K562 (cell line): ENCODE results near the gene RETSAT. TPM values are rescaled to one million over a fixed set of nuclear protein-coding genes. Genes with fewer than 3 reads are reported as not detected.
A peak's percentile ranks its signal among the peaks of the same experiment; 100 is the strongest.

Source experiments
- ATAC-seq: fragments of 200-7000 bp; cut with Tn5 transposase; 3 replicates; pipeline ENCODE4 v1.9.1; 2020; ENCODE audit warnings: moderate library complexity
- BruUV-seq: library from RNA; stranded (reverse); fragments of 400-500 nt; replicated peaks from 2 replicates; lab custom pipeline; 2021; lab: Mats Ljungman, UMichigan
- CTCF ChIA-PET: fragments of 300-600 bp; formaldehyde crosslinking; extraction: SDS; loops from one replicate; lab custom pipeline; 2021; ENCODE audit warnings: low intra/inter-chr PET ratio; lab: Yijun Ruan, JAX
- POLR2A ChIA-PET: fragments of 300-600, 350-650 bp; sonication (Branson Sonifier 250); formaldehyde crosslinking; extraction: SDS; loops from one replicate; lab custom pipeline; 2021; ENCODE audit warnings: antibody characterized with exemption, inconsistent platforms; lab: Yijun Ruan, JAX
- DNase-seq, 4 experiments: peaks; one replicate each; pipeline versions ENCODE4 v3.0.0 to v3.0.0-alpha.2; 2011 to 2018; ENCODE audit warnings: low spot score in 3 of 4, mixed read lengths in 3 of 4; ENCODE audit errors: extremely low read depth in 1 of 4
- FAIRE-seq: peaks from 2 replicates; lab custom pipeline; 2011; peaks lifted over from hg19 to GRCh38; lab: Jason Lieb, UNC
- H2AFZ ChIP-seq: 2 replicates; pipeline ENCODE4 v1.6.0; 2011; ENCODE audit warnings: low read depth, low read length, control low read depth, inconsistent platforms
- H3K27ac ChIP-seq: fragments of 200-600 bp; 3 replicates; pipeline ENCODE4 v1.8.0; 2011; ENCODE audit warnings: low read depth, mild to moderate bottlenecking, control low read depth, inconsistent platforms, low read length, moderate library complexity, mixed read lengths; ENCODE audit errors: extremely low read depth
- H3K27me3 ChIP-seq, 2 experiments: fragments of 300-600 bp in 1 of 2; 2 replicates in 1 of 2; 3 replicates in 1 of 2; pipeline versions ENCODE4 v1.6.0 to v1.8.0; 2011; ENCODE audit warnings: inconsistent platforms in 2 of 2, low read length in 2 of 2, mild to moderate bottlenecking in 1 of 2, mixed read lengths in 1 of 2, moderate library complexity in 1 of 2; ENCODE audit not compliant: control insufficient read depth in 2 of 2, insufficient read depth in 2 of 2
- H3K36me3 ChIP-seq: fragments of 300-600 bp; 3 replicates; pipeline ENCODE4 v1.8.0; 2011; ENCODE audit warnings: mild to moderate bottlenecking, low read length, inconsistent platforms; ENCODE audit not compliant: control insufficient read depth, insufficient read depth
- H3K4me1 ChIP-seq, 2 experiments: fragments of 200-600 bp in 1 of 2; replicated peaks in 1 of 2; 2 replicates in 1 of 2; 3 replicates in 1 of 2; pipeline versions ENCODE4 v1.5.1 to v1.8.0; 2011; ENCODE audit warnings: inconsistent platforms in 2 of 2, low read length in 2 of 2, mild to moderate bottlenecking in 1 of 2, mixed read lengths in 1 of 2, moderate library complexity in 1 of 2; ENCODE audit not compliant: control insufficient read depth in 2 of 2, insufficient read depth in 2 of 2
- H3K4me2 ChIP-seq: 2 replicates; pipeline ENCODE4 v1.6.1; 2011; ENCODE audit warnings: low read length, control low read depth, inconsistent platforms, mixed read lengths; ENCODE audit not compliant: insufficient read depth
- H3K4me3 ChIP-seq: fragments of 200-600 bp; sonication (generic), shearing (Covaris generic); 2 replicates; pipeline ENCODE4 v1.5.1; 2016; ENCODE audit warnings: control low read depth, inconsistent platforms
- H3K79me2 ChIP-seq: fragments of 200-600 bp; 3 replicates; pipeline ENCODE4 v1.8.0; 2011; ENCODE audit warnings: low read length, inconsistent platforms; ENCODE audit not compliant: control insufficient read depth, insufficient read depth
- H3K9ac ChIP-seq, 2 experiments: 2 replicates each; pipeline versions ENCODE4 v1.6.0 to v1.6.1; 2011; ENCODE audit warnings: low read depth in 2 of 2, low read length in 2 of 2, control low read depth in 1 of 2, inconsistent platforms in 1 of 2, mild to moderate bottlenecking in 1 of 2, mixed read lengths in 1 of 2; ENCODE audit not compliant: insufficient read depth in 1 of 2
- H3K9me1 ChIP-seq: one replicate; pipeline ENCODE4 v1.6.0; 2011; ENCODE audit warnings: inconsistent platforms, mild to moderate bottlenecking, low read length, moderate library complexity; ENCODE audit not compliant: control insufficient read depth, insufficient read depth
- H3K9me3 ChIP-seq: replicated peaks from 2 replicates; pipeline ENCODE4 v1.5.1; 2011; ENCODE audit warnings: low read depth, low read length, inconsistent platforms; ENCODE audit not compliant: control insufficient read depth, insufficient read depth
- H4K20me1 ChIP-seq: replicated peaks from 2 replicates; pipeline ENCODE4 v1.6.1; 2011; ENCODE audit warnings: low read length, inconsistent platforms, mixed read lengths; ENCODE audit not compliant: control insufficient read depth, insufficient read depth
- BCL6 ChIP-seq: fragments of 250-450 bp; sonication (Bioruptor Pico); IDR thresholded peaks from 2 replicates; pipeline ENCODE4 v1.4.0; 2020
- CBX1 ChIP-seq: sonication (generic); IDR thresholded peaks from 2 replicates; pipeline ENCODE4 v1.6.1; 2016; ENCODE audit warnings: antibody characterized with exemption, low read depth, mild to moderate bottlenecking
- DACH1 ChIP-seq: fragments of 450-650 bp; IDR thresholded peaks from 2 replicates; pipeline ENCODE4 v1.6.1; 2018; ENCODE audit not compliant: partially characterized antibody
- GATAD2B ChIP-seq: fragments of 450-650 bp; IDR thresholded peaks from 2 replicates; pipeline ENCODE4 v1.6.1; 2017; ENCODE audit warnings: mild to moderate bottlenecking, borderline replicate concordance
- NFIX ChIP-seq: fragments of 250-450 bp; sonication (Bioruptor Pico); IDR thresholded peaks from 2 replicates; pipeline ENCODE4 v1.4.0; 2020; ENCODE audit warnings: low read depth, mild to moderate bottlenecking, moderate library complexity
- NR3C1 ChIP-seq: sonication (generic); formaldehyde crosslinking; IDR thresholded peaks from 2 replicates; pipeline ENCODE4 v1.8.1; 2022; ENCODE audit warnings: missing genetic modification reagents
- STAG1 ChIP-seq: sonication (generic); formaldehyde crosslinking; IDR thresholded peaks from 2 replicates; pipeline ENCODE4 v1.5.0; 2020; ENCODE audit warnings: missing genetic modification reagents, borderline replicate concordance
- VEZF1 ChIP-seq: fragments of 200-800 bp; sonication (Bioruptor generic); IDR thresholded peaks from 2 replicates; pipeline ENCODE4 v1.6.1; 2017; ENCODE audit warnings: missing genetic modification characterization, missing compliant biosample characterization
- ZNF696 ChIP-seq: fragments of 250-450 bp; sonication (Bioruptor Pico); conservative IDR thresholded peaks from 2 replicates; pipeline ENCODE4 v1.4.0; 2020; ENCODE audit warnings: mild to moderate bottlenecking, moderate library complexity
- WGBS: fragments of 100-300 bp; shearing (Covaris generic); methylation state at CpG from one replicate; pipeline ENCODE4 v1.1.6; 2016; ENCODE audit warnings: low coverage, mixed read lengths; ENCODE audit not compliant: insufficient coverage; ENCODE audit errors: missing lambda C conversion rate; 5-methylcytosine and 5-hydroxymethylcytosine counted together
- in situ Hi-C: fragments of 300-500 bp; cut with MboI; formaldehyde crosslinking; loops from 4 replicates; pipeline ENCODE4 v1.15.0; 2018; ENCODE audit warnings: inconsistent platforms, mixed read lengths
- intact Hi-C: fragments of 100-400 bp; cut with micrococcal nuclease; formaldehyde crosslinking; loops from 2 replicates; pipeline ENCODE4 v1.14.2; 2022
- polyA plus RNA-seq, 8 experiments: library from polyadenylated mRNA; depleted of rRNA in 4 of 8; stranded (reverse) in 5 of 8; unstranded in 3 of 8; fragments of >200 nt; fragmentation: Nextera tagmentation in 2 of 8; fragmentation: Illumina TruSeq in 1 of 8; extraction: Ambion mirVana in 2 of 8; extraction: Trizol in 1 of 8; gene quantifications; 2 replicates each; pipeline versions ENCODE4 v1.2.1 to v1.2.3, GENCODE V29; 2011 to 2014; ENCODE audit warnings: inconsistent platforms in 1 of 8, missing spikeins in 1 of 8
- total RNA-seq, 7 experiments: library from RNA; depleted of rRNA in 6 of 7; stranded (reverse); fragments of >200 nt in 6 of 7; fragmentation: Illumina TruSeq in 2 of 7; extraction: Trizol in 2 of 7; gene quantifications; 2 replicates each; pipeline versions ENCODE4 v1.2.1 to v1.2.3, GENCODE V29; 2011 to 2021; ENCODE audit warnings: low replicate concordance in 1 of 7

The RETSAT gene
- total and polyA plus RNA-seq, 9 of the 15 experiments (the other 6 are each of a cell fraction or from before 2014, with no cell fraction given): 1.9 to 21.6 (median 16.5) TPM

DNA sequence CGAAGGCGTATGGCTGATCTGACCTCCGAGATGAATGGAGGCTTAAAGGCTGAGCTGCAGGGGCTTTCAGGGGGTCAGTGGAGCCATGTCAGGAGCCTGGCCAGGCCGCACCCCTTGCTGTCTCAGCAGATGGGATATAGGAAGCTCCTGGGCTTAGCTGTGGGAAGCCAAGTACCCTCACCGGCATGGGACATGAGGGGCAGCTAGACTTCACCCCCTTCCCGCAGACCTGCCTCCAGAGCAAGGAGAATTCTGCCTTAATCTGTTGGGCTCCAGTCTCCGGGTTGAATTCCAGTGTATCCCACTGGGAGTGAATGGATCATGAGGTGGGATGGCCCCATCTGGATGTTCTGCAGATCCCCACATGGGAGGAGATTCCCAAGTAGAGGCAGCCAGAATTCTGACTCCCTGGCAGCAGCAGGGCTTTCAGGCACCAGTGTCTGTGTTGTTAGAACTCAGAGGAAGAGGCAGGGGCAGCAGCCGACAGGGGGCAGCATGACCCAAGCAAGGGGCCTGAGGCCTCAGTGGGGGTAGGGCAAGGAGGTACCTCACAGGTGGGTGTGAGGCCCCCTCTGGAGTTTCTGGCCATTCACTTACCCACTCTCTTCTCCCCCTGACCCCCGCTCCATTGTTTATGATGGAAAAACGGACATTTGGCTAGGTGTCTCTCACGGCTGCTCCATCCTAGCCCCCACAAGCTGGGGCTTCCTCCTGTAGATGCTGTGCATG is 36.8 kb upstream of the RETSAT start (continued):
- TF ChIP-seq VEZF1 (CRISPR knock-in tag) (peak; percentile 44), STAG1 (peak; percentile 43; the same call in 1 of the 2 replicates), DACH1 (no peak)

- no peak overlapping the region for H3K27ac ChIP-seq
- H3K4me2 ChIP-seq: no peak overlapping the region
- no peaks in the 10 kb centered on the region for H3K27me3 ChIP-seq
- WGBS: 49% methylated on average over 8 of the region's 9 CpGs
- intact Hi-C loops: no loop called here
- H3K4me1 ChIP-seq: peaks cover 0 to 5% of the 10 kb centered on the region in 2 experiments; a peak in 2 of 5 replicates
- H3K9me3 ChIP-seq: no peaks in the 10 kb centered on the region
- no peaks in the 10 kb centered on the region for H3K9me1 ChIP-seq
- DNase-seq (no peak), ATAC-seq (no peak), FAIRE-seq (no peak)
- no peak overlapping the region; a peak in 1 of 4 replicates for H3K9ac ChIP-seq
- peaks cover 17% of the 10 kb centered on the region; the same call in 2 of the 3 replicates for H3K36me3 ChIP-seq
- H3K4me3 ChIP-seq: no peak overlapping the region
- no peaks in the 10 kb centered on the region for H4K20me1 ChIP-seq
- BruUV-seq: no TSS peak
- H3K79me2 ChIP-seq: no peaks in the 10 kb centered on the region
- POLR2A ChIA-PET: interaction anchor here (0.7 to 63.9 kb wide), 5 partner anchors 17 to 157 kb away, joined by 3 to 1576 read pairs (median 3); partner anchors contain the start of gene MAT2A
- no peak for TF ChIP-seq CBX1
- no peak for TF ChIP-seq NFIX (CRISPR knock-in tag)
- TF ChIP-seq GATAD2B: no peak
- TF ChIP-seq ZNF696 (CRISPR knock-in tag): no peak
- TF ChIP-seq NR3C1 (CRISPR knock-in tag): no peak
- no peak for TF ChIP-seq BCL6 (CRISPR knock-in tag)
- no peak overlapping the region for H2AFZ ChIP-seq
- in situ Hi-C loops: no loop called here
- CTCF ChIA-PET: no interaction called here
Observed at GRCh38 chr2:85388878-85389538, 34.7 kb upstream of the RETSAT start.
